ENCODE data around the gene PHACTR4. TPM values are rescaled to one million over a fixed set of nuclear protein-coding genes. Genes with fewer than 3 reads are reported as not detected.

The PHACTR4 gene
- total and polyA plus RNA-seq, 9 of the 15 experiments (the other 6 are each of a cell fraction or from before 2014, with no cell fraction given) = 6.4 to 43.6 (median 14.2) TPM

- TF ChIP-seq CHD7 (IDR thresholded peaks at IDR 0.05; ENCODE audit: low read depth, low read length) (no peak), ESRRA (IDR thresholded peaks at IDR 0.05; ENCODE audit: borderline replicate concordance, low read depth) (no peak), HDAC3 (IDR thresholded peaks at IDR 0.05; ENCODE audit: borderline replicate concordance, partially characterized antibody) (no peak), TGIF2 (CRISPR knock-in tag; IDR thresholded peaks at IDR 0.05) (no peak), SIX5 (IDR thresholded peaks at IDR 0.05; ENCODE audit: borderline replicate concordance in 1 of 2, insufficient read depth in 1 of 2, low read depth in 1 of 2, low read length in 2 of 2) (no peak), HNRNPLL (IDR thresholded peaks at IDR 0.05; ENCODE audit: low read depth, low read length, poor library complexity, severe bottlenecking) (no peak), ADNP (tag; IDR thresholded peaks at IDR 0.05) (no peak), RFX5 (IDR thresholded peaks at IDR 0.05; ENCODE audit: low read depth, low read length) (no peak), ZNF696 (CRISPR knock-in tag; conservative IDR thresholded peaks at IDR 0.05) (0 out of 2 replicates have a peak, but pooled peaks have one; percentile 39), MECOM (CRISPR knock-in tag; IDR thresholded peaks at IDR 0.05) (no peak), ZNF586 (CRISPR knock-in tag; conservative IDR thresholded peaks at IDR 0.05) (no peak), POLR2G (IDR thresholded peaks at IDR 0.05; ENCODE audit: low read depth, low read length) (peak; percentile 54; the same call in 1 of the 2 replicates)
- TF ChIP-seq, protein P1, sequence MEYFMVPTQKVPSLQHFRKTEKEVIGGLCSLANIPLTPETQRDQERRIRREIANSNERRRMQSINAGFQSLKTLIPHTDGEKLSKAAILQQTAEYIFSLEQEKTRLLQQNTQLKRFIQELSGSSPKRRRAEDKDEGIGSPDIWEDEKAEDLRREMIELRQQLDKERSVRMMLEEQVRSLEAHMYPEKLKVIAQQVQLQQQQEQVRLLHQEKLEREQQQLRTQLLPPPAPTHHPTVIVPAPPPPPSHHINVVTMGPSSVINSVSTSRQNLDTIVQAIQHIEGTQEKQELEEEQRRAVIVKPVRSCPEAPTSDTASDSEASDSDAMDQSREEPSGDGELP (CRISPR knock-in tag; IDR thresholded peaks at IDR 0.05; ENCODE audit: borderline replicate concordance) = 0 out of 2 replicates have a peak, but pooled peaks have one; percentile 8
Measured at GRCh38 chr1:28512058-28512611, 142.6 kb downstream of the PHACTR4 start (continued).

All from K562 (cell line).